H1 (cell line): Measurements from ENCODE around the gene TMEM255B. TPM values are rescaled to one million over a fixed set of nuclear protein-coding genes. Genes with fewer than 3 reads are reported as not detected.

Experiments
- BCL11A ChIP-seq, 2 experiments: IDR thresholded peaks; one replicate each; pipeline ENCODE4 v1.6.1; 2011; ENCODE audit warnings: low read depth in 2 of 2, low read length in 2 of 2, mild to moderate bottlenecking in 2 of 2
- HDAC2 ChIP-seq, 2 experiments: fragments of 300-600 bp in 1 of 2; sonication (generic) in 1 of 2; IDR thresholded peaks; 2 replicates each; pipeline ENCODE4 v1.6.1; 2011 to 2012; ENCODE audit warnings: low read depth in 2 of 2, low read length in 2 of 2, mild to moderate bottlenecking in 2 of 2, moderate library complexity in 2 of 2, borderline replicate concordance in 1 of 2, inconsistent platforms in 1 of 2
- SIX5 ChIP-seq: IDR thresholded peaks from 2 replicates; pipeline ENCODE4 v1.6.1; 2011; ENCODE audit warnings: mild to moderate bottlenecking, low read depth, low read length
- SP2 ChIP-seq: IDR thresholded peaks from 2 replicates; pipeline ENCODE4 v1.6.1; 2012; ENCODE audit warnings: mild to moderate bottlenecking, low read length, inconsistent platforms
- polyA plus RNA-seq, 7 experiments: library from polyadenylated mRNA; depleted of rRNA in 3 of 7; stranded (reverse) in 5 of 7; unstranded in 2 of 7; fragments of >200 nt in 5 of 7; fragments of 200-250 nt in 2 of 7; gene quantifications; 1 replicate in 5 of 7; 2 replicates in 1 of 7; 4 replicates in 1 of 7; pipeline versions ENCODE4 v1.2.1 to v1.2.3, GENCODE V29; 2011 to 2013; ENCODE audit warnings: missing spikeins in 2 of 7, mixed read lengths in 2 of 7
- total RNA-seq: library from RNA; stranded (reverse); fragmentation: NEBNext Ultra II Directional; extraction: Animal tissue kit (Norgen Biotek cat#: 25700); gene quantifications from 2 replicates; pipeline ENCODE4 v1.2.1, GENCODE V29; 2021

Gene TMEM255B
- total and polyA plus RNA-seq, 2 of the 8 experiments (the other 6 are each of a cell fraction or from before 2014, with no cell fraction given) = 3.4 to 4.4 TPM

DNA sequence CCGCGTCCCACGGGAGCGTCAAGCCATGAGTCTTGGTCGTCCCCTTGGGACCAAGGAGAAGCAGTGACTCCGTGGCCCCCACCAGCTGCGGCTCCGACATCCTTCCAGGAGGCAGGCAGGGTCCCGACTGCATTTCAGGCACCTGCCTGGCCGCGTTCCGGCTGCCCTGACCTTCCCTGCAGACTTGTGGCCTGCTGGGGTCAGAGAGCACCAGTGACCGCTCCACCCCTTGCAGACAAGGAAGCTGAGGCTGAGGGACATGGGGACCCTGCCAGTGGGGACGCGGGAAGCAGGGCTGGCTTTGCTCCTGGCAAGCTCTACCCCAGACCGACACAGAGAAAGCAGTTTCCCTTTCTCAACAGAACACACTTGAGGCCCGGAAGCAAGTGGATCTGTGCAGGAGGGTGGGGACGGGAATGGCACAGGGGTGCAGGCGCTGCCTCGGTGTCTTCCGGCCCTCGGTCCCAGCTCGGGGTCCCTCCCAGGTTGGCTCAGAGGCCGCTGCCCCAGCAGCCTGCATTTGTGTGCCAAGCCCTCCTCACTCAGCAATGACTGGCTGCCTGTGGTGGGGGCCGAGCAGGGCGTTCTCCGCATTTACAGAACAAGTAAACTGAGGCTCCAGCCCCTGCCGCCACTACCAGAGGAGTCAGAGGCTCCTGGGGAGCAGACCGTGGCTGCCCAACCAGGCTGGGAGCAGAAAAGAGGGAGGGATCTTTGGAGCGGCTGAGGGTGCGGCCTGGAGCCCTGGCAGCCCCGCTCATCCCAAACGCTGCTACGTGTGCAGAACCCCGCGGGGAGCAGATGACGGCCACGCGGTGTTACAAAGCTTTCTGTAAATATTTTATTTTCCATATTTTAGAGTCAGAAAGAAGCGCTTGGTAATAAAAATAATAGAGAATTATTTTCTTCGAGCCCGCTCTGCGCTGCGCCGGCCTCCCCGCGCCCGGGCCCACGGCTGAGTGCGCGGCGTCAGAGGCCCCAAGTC lies 61.0 kb downstream of the TMEM255B start (continued):
- no peak for TF ChIP-seq HDAC2 (IDR thresholded peaks at IDR 0.05; ENCODE audit: borderline replicate concordance in 1 of 2, low read depth in 2 of 2, low read length in 2 of 2)
- TF ChIP-seq BCL11A (IDR thresholded peaks at IDR 0.05; ENCODE audit: low read depth in 2 of 2, low read length in 2 of 2) = no peak
- TF ChIP-seq SIX5 = no peak
- TF ChIP-seq SP2 = no peak
